GM19035 (cell line): ENCODE data around the gene ANKFY1.
"Not testable (repeated sequence)": the region's sequence is repeated elsewhere in the genome, so short reads cannot be mapped to it uniquely, and the experiment has no call there.

Experiments used
- ATAC-seq: cut with Tn5 transposase; IDR thresholded peaks from one replicate; pipeline ENCODE4 v1.9.1; 2021; ENCODE audit not compliant: unreplicated experiment

The ANKFY1 gene

GRCh38 chr17:4258867-4259266 lies 4.9 kb downstream of the ANKFY1 start:
- no peak for ATAC-seq

DNA sequence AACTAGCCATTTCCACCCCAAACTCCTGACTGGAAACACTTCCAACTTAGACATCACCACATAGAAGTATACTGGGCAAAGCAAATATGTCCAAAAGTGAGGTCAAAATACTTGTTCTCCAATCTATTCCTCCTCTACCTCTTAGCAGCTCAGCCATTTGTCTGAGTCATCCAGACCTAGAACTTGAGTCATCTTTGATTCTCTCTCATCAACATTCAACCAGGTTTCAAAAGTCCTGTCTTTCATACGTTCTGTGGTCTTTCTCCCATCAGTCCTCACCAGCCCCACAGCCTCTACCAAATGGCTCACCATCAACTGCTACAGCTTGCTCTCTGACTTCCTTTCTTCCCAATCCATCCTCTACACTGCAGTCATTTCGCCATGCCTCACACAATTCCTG lies 6.8 kb downstream of the ANKFY1 start:
- ATAC-seq, result no peak

- not testable (repeated sequence) for ATAC-seq
Observed at GRCh38 chr17:4255271-4255670, 8.5 kb downstream of the ANKFY1 start.

DNA sequence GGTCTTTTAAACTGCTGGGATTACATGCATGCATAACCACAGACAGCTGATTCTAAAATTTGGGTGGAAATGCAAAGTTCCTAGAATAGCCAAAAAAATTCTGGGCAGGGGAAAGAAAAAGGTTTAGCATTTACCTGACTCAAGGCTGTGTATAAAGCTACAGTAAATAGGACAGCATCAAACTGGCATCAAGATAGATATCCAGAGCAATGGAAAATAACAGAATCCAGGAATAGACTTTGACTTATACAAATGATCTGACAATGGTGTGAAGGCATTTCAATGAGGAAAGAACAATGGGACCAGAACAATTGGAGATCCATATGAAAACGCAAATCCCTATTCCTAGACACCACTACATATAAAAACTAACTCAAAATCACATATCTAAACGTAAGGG lies 12.9 kb downstream of the ANKFY1 start:
- ATAC-seq, result no peak

GRCh38 chr17:4249452-4250029 lies 14.2 kb downstream of the ANKFY1 start:
- ATAC-seq, result no peak

GRCh38 chr17:4248504-4249277 lies 15.1 kb downstream of the ANKFY1 start:
- no peak for ATAC-seq

- no peak for ATAC-seq
Observed at GRCh38 chr17:4247971-4248388, 15.8 kb downstream of the ANKFY1 start.

DNA sequence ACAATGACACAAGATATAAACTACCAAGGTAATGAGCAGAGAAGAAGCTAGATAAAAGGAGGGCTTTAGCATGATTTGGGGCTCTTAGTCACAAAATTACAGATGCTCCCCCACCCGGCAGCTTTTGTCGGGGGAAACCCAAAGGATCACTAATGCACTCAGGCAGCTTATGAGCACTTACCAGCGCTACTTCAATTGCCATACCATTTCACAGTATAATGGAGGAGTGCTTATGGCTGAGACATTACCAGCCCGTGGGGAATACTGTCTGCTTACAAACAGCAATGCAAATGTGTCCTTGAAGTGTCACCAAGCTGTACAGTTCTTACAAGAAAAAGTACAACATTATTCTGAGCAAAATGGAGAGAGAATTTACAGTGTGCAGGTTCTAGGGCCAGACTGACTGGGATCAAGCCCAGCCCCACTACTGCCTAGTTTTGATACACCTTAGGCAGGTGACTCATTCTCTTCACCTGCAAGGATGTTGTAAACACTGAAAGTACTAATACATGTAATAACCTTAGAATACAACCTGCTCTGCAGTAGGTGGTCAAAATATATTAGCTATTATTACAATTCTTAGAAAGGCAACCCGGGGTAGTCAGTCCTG lies 16.3 kb downstream of the ANKFY1 start:
- no peak for ATAC-seq

DNA sequence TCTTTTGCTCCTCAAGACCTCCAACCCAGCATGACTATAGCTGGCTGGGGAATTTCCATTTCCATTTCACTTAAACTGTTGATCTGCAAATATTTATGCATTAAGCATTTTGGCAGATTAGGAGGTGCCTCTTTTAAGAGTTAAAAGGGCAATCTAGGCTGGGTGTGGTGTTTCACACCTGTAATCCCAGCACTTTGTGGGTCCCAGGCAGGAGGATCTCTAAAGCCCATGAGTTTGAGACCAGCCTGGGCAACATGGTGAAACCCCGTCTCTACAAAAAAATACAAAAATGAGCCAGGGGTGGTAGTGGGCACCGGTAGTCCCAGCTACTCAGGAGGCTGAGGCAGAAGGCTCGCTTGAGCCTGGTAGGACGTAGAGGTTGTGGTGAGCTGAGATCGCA lies 17.1 kb downstream of the ANKFY1 start:
- ATAC-seq, result no peak

- ATAC-seq, result no peak
Observed at GRCh38 chr17:4241535-4241934, 22.2 kb downstream of the ANKFY1 start.

DNA sequence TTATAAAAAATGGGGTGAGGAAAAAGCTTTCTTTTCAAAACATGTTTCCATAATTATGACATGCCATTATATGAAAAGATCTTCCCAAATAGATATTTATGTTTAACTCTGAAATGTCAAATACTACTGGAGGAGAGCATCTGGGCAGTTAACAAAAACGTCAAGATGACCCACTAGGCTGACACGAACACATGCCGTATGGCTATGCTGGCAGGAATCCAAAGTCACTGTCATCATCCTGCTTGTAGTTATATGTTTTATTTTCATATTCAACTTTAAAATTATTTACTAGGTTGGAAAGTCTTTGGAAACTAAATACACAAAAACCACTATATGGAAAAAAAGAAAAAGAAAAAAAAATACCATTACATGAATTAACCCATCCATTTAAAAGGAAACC lies 27.3 kb downstream of the ANKFY1 start:
- ATAC-seq, result no peak

DNA sequence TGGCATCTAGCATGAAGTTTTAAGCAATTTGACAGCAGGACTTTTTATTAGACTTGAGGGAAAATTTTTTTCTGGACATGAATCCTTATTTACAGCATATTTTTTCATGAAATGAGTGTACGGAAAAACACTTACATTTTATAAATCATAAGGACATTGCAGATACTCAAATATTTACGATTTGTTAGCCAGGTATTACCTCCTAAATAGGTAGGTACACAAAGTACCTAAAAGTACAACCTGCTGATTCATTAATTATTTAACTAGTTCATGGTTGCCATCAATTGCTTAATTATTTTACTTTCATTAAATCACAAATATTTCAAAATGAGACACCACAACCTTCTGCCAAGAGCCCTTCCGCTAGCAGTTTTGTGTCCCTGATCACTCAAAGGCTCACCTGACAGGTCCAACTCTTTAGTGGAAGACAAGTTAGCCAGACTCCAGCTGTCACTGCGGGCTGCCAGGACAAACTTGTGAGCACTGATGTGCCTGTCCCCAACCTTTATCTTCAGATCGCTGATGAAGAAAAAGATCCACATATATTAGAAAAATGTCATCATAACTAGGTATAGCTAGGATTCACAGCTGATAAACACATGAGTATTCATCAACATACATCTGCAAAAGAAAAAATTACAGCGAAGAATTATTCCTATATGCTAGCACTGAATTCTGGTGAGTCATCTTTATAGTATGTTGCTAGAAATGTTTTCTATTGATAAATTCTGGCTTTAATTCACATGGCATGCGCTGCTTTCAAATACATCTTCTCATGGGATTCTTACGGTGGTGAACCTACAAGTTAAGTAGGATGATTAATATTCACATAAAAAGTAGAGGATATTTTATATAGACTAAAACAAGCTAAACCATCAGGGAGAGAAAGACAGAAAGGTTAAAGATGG lies 28.2 kb downstream of the ANKFY1 start:
- ATAC-seq, result no peak

- ATAC-seq, result no peak
Observed at GRCh38 chr17:4234401-4234800, 29.4 kb downstream of the ANKFY1 start.

DNA sequence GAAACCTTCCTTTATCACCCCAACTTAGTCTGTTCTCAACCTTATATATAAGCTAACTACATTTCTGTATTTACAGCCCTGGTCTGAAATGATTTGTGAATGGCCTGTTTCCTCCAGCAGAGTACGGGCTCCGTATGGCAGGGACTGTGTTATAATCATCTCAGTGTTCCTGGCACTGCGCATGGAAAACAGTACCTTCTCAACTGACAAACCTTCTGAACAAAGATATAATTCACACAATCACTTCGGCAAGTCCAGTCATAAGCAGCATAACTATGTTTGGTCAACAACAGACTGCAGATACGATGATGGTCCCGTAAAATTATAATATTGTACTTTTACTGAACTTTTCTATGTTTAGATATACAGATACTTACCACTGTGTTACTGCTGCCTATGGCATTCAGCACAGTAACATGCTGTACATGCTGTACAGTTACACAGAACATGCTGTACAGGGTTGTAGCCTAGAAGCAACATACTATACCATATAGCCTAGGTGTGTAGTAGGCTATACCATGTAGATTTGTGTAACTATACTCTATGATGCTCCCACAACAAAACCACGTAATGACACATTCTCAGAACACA lies 30.0 kb downstream of the ANKFY1 start:
- no peak for ATAC-seq

GRCh38 chr17:4232168-4232813 lies 31.5 kb downstream of the ANKFY1 start:
- no peak for ATAC-seq

- no peak for ATAC-seq
Observed at GRCh38 chr17:4229627-4230541, 33.9 kb downstream of the ANKFY1 start.

DNA sequence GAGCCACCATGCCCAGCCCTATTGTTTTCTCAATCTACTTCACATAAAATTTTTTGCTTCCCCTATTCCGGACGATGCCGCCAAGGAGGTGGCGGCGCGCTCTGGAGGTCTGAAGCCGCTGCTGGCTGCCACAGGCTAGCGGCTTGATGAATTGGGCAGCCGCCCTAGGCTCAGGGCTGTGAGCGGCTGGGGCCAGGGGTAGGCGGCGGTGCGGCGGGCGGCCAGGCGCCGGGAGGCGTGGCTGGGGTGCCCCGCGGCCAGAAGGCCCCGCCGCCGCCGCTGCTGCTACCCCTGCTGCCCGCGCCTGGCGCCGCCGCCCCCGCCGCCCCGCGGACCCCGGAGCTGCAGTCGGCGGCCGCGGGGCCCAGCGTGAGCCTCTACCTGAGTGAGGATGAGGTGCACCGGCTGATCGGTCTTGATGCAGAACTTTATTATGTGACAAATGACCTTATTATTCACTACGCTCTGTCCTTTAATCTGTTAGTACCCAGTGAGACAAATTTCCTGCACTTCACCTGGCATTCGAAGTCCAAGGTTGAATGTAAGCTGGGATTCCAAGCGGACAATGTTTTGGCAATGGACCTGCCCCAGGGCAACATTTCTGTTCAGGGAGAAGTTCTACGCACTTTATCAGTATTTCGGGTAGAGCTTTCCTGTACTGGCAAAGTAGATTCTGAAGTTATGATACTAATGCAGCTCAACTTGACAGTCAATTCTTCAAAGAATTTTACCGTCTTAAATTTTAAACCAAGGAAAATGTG lies 41.7 kb downstream of the ANKFY1 start:
- ATAC-seq, result no peak

- ATAC-seq, result no peak
Observed at GRCh38 chr17:4221163-4221562, 42.6 kb downstream of the ANKFY1 start.

- ATAC-seq, result no peak
Observed at GRCh38 chr17:4220655-4221054, 43.1 kb downstream of the ANKFY1 start.
